ENCODE results near the gene MED1.

GRCh38 chr17:39410279-39410678 lies 40.8 kb downstream of the MED1 start:
- TF ChIP-seq CTCF (IDR thresholded peaks at IDR 0.05) (no peak), POLR2A (IDR thresholded peaks at IDR 0.05) (no peak)

Data from thyroid gland (tissue), 4 donors.